Fibroblast of pulmonary artery (primary cell): ENCODE data around the gene NUP210.

ENCODE experiments used
- DNase-seq: peaks from one replicate; pipeline ENCODE4 v3.0.0-alpha.2; 2010; ENCODE audit warnings: low read depth
- H3K4me3 ChIP-seq: replicated peaks from 2 replicates; pipeline ENCODE4 v1.5.1; 2011; ENCODE audit warnings: low read depth, mild to moderate bottlenecking, control low read depth, low read length, moderate library complexity
- CTCF ChIP-seq: IDR thresholded peaks from 2 replicates; pipeline ENCODE4 v1.5.1; 2011; ENCODE audit warnings: mild to moderate bottlenecking, control low read depth, low read length, inconsistent platforms; ENCODE audit errors: missing control alignments

Gene NUP210

DNA sequence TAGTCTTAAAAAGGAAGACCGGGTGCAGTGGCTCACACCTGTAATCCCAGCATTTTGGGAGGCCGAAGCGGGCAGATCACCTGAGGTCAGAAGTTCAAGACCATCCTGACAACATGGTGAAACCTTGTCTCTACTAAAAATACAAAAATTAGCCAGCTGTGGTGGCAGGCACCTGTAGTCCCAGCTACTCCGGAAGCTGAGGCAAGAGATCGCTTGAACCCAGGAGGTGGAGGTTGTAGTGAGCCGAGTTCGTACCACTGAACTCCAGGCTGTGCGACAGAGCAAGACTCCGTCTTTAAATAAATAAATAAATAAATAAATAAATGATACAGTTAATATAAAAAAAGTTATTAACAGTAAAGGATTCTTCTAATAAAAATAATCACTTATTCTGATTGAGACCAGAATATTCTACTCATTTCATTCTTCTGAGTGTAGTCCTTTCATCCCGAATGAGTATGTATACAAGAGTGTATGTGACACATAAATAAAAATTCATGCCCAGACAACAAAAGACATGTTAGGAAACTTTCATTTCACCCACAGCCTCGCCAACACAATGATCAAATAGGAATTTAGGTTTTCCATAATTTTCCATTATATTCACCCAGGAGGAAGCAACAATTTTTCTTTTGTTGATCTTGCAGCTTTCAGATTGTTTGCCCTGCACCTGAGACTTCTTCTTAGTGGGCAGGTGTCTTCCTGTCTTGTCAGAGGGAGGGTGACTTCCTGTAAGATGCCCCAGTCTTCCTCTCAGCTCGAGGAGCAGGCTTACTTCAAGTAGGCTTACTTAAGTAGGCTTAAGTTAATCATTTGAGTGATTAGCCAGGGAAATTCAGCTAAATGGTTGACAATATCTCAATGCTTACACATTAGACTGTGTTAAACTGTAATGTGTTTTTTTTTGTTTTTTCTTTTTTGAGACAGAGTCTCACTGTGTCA is 7.8 kb upstream of the NUP210 start:
- no peak for DNase-seq
- TF ChIP-seq CTCF, result no peak
- H3K4me3 ChIP-seq, result no peak overlapping the region

DNA sequence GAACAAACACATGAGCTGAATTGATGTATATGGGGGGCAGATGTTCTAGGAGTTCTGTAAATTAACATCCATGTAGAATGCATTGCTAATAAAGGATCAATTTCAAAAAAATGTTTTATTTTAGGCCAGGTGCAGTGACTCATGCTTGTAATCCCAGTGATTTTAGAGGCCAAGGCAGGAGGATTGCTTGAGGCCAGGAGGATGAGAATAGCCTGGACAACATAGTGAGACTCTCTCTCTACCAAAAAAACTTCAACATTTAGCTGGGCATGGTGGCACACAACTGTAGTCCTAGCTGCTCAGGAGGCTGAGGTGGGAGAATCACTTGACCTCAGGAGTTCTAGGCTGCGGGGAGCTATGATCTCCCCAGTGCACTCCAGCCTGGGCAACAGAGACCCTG is 6.5 kb upstream of the NUP210 start:
- DNase-seq, result no peak
- TF ChIP-seq CTCF, result no peak
- no peak overlapping the region for H3K4me3 ChIP-seq

DNA sequence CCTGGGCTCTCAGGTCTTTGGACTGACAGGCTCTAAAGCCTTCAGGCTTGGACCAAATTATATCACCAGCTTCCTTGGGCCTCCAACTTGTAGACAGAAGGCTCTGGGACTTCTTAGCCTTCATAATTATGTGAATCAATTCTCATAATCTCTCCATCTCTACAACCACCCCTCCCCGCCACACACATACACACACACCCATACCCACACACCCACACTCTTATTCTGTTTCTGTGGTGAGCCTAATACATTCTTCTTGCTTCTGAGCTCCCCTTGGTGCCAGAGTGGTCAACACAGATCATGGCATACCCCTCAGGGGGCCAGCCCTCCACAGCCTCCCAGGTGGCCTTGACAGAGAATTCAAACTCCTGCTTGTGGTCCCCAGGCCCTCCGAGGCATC is 5.6 kb upstream of the NUP210 start:
- no peak overlapping the region for H3K4me3 ChIP-seq
- no peak for TF ChIP-seq CTCF
- DNase-seq, result no peak

GRCh38 chr3:13424865-13425617 is 4.9 kb upstream of the NUP210 start:
- no peak for TF ChIP-seq CTCF
- H3K4me3 ChIP-seq, result no peak overlapping the region
- no peak for DNase-seq

GRCh38 chr3:13424141-13424844 is 4.2 kb upstream of the NUP210 start:
- no peak for DNase-seq
- no peak overlapping the region for H3K4me3 ChIP-seq
- no peak for TF ChIP-seq CTCF

DNA sequence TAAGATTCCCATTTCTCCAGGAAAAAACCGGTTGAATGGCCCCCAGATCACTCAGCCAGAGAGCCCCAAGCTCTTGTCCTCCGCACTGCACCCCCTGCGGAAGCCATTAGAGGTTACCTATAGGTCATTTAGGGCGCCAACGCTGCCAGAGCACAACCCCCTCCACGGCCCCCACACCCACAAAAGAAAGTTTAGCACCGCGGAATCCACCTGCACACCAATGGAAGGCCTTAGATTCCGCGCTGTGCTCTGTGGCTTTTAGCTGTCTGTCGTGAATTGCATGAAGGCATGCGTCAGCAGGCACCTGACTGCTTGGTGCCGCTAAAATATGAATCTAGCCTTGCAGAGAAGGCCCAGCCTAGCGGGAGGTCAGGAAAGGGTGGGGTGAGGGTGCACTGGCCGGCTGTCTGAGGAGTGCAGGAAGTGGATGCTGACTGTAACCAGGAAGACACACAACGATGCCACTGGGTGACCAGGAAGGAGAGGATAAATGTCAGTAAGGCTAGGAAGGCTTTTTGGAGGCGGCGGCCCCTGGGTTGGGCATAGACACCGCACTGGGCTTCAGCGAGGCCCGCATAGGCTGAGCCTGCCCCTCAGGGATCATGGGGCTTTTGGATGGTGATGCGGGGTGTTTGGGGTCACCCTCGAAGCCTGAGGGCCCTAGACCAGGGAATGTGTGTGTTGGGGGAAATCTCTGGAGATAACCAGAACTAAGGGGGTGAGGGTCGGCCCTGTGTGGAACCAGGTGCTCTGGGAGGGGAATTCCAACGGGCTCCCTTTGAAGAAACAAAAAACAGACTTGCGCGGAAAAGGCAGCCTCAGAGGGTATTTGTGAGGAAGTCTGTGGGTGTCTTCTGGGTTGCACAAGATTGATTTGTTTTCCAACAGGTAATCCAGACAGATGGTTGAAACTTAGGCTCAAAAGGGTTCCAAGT is 976 bp upstream of the NUP210 start:
- DNase-seq, result no peak
- no peak for TF ChIP-seq CTCF
- H3K4me3 ChIP-seq, result no peak overlapping the region
